Cardiac septum (tissue), 1 donor: Measurements from ENCODE around the gene GSX2. TPM values are rescaled to one million over a fixed set of nuclear protein-coding genes. Genes with fewer than 3 reads are reported as not detected.

Source experiments
- DNase-seq: peaks from one replicate; pipeline ENCODE4 v3.0.0-alpha.2; 2020; ENCODE audit warnings: low spot score
- intact Hi-C: fragments of 100-400 bp; cut with DNase I; formaldehyde crosslinking; loops from one replicate; pipeline ENCODE4 v1.14.0; 2022
- total RNA-seq: library from RNA; stranded (reverse); fragmentation: NEBNext Ultra II Directional; extraction: Animal tissue kit (Norgen Biotek cat#: 25700); gene quantifications from one replicate; pipeline ENCODE4 v1.2.1, GENCODE V29; 2021
- donor health status: DM: no; HTN: no; CAD: no.

The GSX2 gene
- total RNA-seq, 1 donor from 2014 or later, result not detected

DNA sequence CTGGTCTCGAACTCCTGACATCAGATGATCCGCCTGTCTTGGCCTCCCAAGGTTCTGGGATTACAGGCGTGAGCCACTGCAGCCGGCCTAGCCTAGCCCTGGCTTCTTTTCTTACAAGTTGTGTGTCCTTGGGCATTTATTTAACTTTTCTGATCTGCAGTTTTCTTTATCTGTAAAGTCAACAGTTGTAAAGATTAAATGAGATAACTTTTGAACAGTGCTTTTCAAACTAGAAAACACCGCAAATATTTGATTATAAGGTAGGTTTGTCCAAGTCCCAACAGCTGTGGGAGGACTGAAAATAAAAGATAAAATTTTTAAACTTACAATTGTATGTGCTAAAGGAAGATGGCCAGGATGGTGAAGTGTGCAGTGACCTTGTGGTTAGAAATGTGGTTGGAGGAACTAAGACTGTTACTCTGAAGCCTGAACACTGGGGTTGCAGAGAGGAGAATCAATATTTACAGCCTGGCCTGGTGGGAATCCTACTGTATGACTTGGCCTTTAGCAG, 44.8 kb downstream of the GSX2 start:
- intact Hi-C loops, result no loop called here
- no peak for DNase-seq

DNA sequence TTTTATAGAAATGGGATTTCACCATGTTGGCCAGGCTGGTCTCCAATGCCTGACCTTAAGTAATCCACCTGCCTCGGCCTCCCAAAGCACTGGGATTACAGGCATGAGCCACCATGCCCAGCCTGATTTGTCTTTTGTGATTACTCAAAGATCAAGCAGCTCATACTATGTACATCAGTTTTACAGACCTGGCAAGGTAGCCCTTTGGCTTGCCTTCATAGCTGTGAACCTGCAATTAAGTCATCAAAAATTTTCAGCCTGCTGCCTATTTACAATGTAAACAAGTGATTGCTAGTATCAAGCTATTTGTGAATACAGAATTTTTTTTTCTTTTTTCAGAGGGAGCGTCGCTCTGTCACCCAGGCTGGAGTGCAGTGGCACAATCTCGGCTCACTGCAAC, 46.2 kb downstream of the GSX2 start:
- intact Hi-C loops, result no loop called here
- no peak for DNase-seq

DNA sequence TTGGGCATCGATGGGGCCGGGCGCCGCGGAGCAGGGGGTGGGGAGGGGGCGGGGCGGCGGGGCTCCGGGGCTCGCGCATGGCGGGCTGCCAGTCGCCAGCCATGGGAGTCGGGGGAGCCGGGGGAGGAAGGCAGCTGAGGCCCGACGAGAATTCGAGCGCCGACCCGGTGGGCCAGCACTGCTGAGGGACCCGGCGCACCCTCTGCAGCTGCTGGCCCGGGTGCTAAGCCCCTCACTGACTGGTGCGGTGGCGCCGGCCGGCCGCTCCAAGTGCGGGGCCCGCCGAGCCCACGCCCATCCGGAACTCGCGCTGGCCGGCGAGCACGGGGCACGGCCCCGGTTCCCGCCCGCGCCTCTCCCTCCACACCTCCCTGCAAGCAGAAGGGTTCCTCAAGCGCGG, 49.4 kb downstream of the GSX2 start:
- intact Hi-C loops, result no loop called here
- DNase-seq, result no peak

Other genes with a start within 250 kb of the GSX2 start
- gene CHIC2, start 35.6 kb upstream of the GSX2 start, total RNA-seq, result 12.4 TPM
- gene PDGFRA, start 129.1 kb downstream of the GSX2 start, total RNA-seq, result 23.4 TPM